Right atrium auricular region (tissue), 2 donors: Measurements from ENCODE around the gene TNPO3. TPM values are rescaled to one million over a fixed set of nuclear protein-coding genes. Genes with fewer than 3 reads are reported as not detected.
A peak's percentile ranks its signal among the peaks of the same experiment; 100 is the strongest.

Experiments
- DNase-seq: peaks from one replicate; pipeline ENCODE4 v3.0.0-alpha.2; 2019; ENCODE audit warnings: low spot score
- H3K27ac ChIP-seq, 2 donors: fragments of 200-600 bp; sonication (generic); 1 replicate in 1 of 2; 2 replicates in 1 of 2; pipeline ENCODE4 v1.5.1; 2016 to 2019
- H3K27me3 ChIP-seq, 2 donors: fragments of 200-600 bp; sonication (generic); one replicate each; pipeline versions ENCODE4 v1.5.1 to v1.6.0; 2017 to 2019
- H3K36me3 ChIP-seq: fragments of 200-600 bp; sonication (generic); one replicate; pipeline ENCODE4 v1.5.1; 2016
- H3K4me1 ChIP-seq, 2 donors: fragments of 200-600 bp; sonication (generic); one replicate each; pipeline versions ENCODE4 v1.5.1 to v1.6.0; 2017 to 2019
- H3K4me3 ChIP-seq, 2 donors: fragments of 200-600 bp; sonication (generic); 1 replicate in 1 of 2; 2 replicates in 1 of 2; pipeline ENCODE4 v1.5.1; 2017 to 2019; ENCODE audit warnings: mild to moderate bottlenecking in 1 of 2, moderate library complexity in 1 of 2
- H3K9me3 ChIP-seq, 2 donors: fragments of 200-600 bp; sonication (generic); one replicate each; pipeline ENCODE4 v1.5.1; 2019
- CTCF ChIP-seq, 2 donors: fragments of 200-600 bp; sonication (generic); IDR thresholded peaks; one replicate each; pipeline ENCODE4 v1.5.1; 2019; ENCODE audit warnings: antibody characterized with exemption in 2 of 2
- total RNA-seq, 2 donors: library from RNA; depleted of rRNA; stranded (reverse); fragments of >200 nt; gene quantifications; one replicate each; pipeline ENCODE4 v1.1.0, GENCODE V29; 2016

TNPO3 gene
- total RNA-seq, 2 donors from 2014 or later: 23.5 to 23.6 TPM

- TF ChIP-seq CTCF (IDR thresholded peaks at IDR 0.05): no peak
- peak overlapping the region; percentile 33 to 60 for H3K4me3 ChIP-seq
- H3K9me3 ChIP-seq: no peaks in the 10 kb centered on the region
- H3K27me3 ChIP-seq: no peaks in the 10 kb centered on the region
- peaks cover 0 to 14% of the 10 kb centered on the region in 2 donors for H3K4me1 ChIP-seq
- no peak for DNase-seq
- H3K27ac ChIP-seq: no peak overlapping the region
- H3K36me3 ChIP-seq: no peaks in the 10 kb centered on the region
Observed at GRCh38 chr7:128937271-128937646, 117.7 kb downstream of the TNPO3 start.

GRCh38 chr7:128936798-128937197 is 118.1 kb downstream of the TNPO3 start:
- no peaks in the 10 kb centered on the region for H3K9me3 ChIP-seq
- H3K27ac ChIP-seq: no peak overlapping the region
- H3K4me1 ChIP-seq: peaks cover 0 to 14% of the 10 kb centered on the region in 2 donors
- TF ChIP-seq CTCF (IDR thresholded peaks at IDR 0.05): no peak
- no peak for DNase-seq
- no peaks in the 10 kb centered on the region for H3K36me3 ChIP-seq
- H3K4me3 ChIP-seq: no peak overlapping the region
- H3K27me3 ChIP-seq: no peaks in the 10 kb centered on the region

GRCh38 chr7:128935342-128935730 is 119.6 kb downstream of the TNPO3 start:
- Histone ChIP-seq H3K4me1 (peaks cover 0 to 14% of the 10 kb centered on the region in 2 donors), H3K4me3 (no peak overlapping the region), H3K27me3 (no peaks in the 10 kb centered on the region), H3K9me3 (no peaks in the 10 kb centered on the region), H3K27ac (peak overlapping the region in 1 of 2 donors; percentile 1), H3K36me3 (no peaks in the 10 kb centered on the region)
- DNase-seq: no peak
- TF ChIP-seq CTCF (IDR thresholded peaks at IDR 0.05): no peak

- Histone ChIP-seq H3K9me3 (no peaks in the 10 kb centered on the region), H3K36me3 (no peaks in the 10 kb centered on the region), H3K4me1 (peaks cover 0 to 14% of the 10 kb centered on the region in 2 donors), H3K27ac (peak overlapping the region in 1 of 2 donors; percentile 1), H3K4me3 (no peak overlapping the region), H3K27me3 (no peaks in the 10 kb centered on the region)
- DNase-seq: no peak
- no peak for TF ChIP-seq CTCF (IDR thresholded peaks at IDR 0.05)
Observed at GRCh38 chr7:128934361-128935341, 120.3 kb downstream of the TNPO3 start.

GRCh38 chr7:128933180-128933891 is 121.6 kb downstream of the TNPO3 start:
- Histone ChIP-seq H3K4me3 (no peak overlapping the region), H3K27ac (no peak overlapping the region), H3K9me3 (no peaks in the 10 kb centered on the region), H3K4me1 (peaks cover 0 to 5% of the 10 kb centered on the region in 2 donors), H3K36me3 (no peaks in the 10 kb centered on the region), H3K27me3 (no peaks in the 10 kb centered on the region)
- no peak for DNase-seq
- no peak for TF ChIP-seq CTCF (IDR thresholded peaks at IDR 0.05)
